ENCODE measurements around the gene DBH. TPM values are rescaled to one million over a fixed set of nuclear protein-coding genes. Genes with fewer than 3 reads are reported as not detected.

Gene DBH
- polyA plus RNA-seq, 12 donors, result 0.39 to 1.0 (median 0.59) TPM; not detected in 2

DNA sequence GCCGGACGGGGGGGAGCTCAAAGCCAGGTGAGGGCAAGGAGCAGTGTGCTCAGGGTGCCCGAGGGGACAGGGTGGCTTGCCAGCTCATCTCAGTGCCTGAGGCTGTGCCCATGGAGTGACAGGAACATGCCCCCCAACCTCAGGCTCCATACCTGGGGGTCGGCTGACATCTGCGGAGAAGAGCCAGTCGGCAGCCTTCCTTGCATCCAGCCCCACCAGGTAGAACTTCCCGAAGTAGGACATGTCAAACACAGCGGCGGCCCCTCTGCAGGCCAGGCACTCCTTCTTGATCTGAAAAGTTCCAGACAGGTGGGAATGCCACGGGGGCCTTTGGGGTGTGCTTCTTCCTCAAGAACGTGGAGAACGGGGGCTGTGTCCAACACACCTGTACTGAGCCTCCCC lies 59.9 kb downstream of the DBH start:
- DNase-seq, result no peak

DNA sequence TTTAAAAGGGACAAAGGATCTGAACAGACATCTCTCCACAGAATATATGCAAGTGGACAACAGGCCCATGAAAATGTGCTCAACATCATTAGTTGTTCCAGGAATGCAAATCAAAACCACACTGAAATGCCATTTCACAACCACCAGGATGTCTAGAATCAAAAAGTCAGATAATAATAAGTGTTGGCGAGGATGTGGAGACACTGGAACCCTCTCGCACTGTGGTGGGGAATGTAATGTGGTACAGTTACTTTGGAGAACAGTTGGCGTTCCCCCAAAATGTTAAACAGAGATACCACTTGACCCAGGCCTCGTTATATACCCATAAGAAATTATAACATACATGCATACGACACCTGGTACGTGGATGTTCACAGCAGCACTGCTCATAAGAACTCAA lies 63.4 kb downstream of the DBH start:
- no peak for DNase-seq

DNA sequence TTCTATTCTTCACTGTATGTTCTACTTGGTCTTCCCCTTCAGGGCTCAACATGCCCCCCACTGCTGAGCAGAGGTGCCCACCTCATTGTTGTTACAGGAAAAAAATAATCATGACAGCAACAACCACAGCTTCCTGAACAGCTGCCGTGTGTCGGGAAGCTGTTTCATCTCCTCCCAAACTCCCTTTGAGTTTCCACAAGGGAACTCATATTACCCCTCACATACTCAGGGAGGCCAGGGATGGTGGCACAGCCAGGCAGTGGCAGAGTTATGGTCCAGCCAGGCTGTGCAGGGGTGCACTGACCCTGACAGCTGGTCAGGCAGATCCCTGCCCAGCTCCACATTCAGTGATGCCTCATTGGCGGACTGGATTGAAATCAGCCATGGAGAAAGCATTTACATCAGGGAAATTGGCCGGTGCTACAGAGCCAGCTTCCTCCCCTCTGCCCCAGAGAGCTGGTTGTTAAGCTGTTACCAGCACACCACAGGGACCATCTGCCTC lies 64.7 kb downstream of the DBH start:
- no peak for DNase-seq

DNA sequence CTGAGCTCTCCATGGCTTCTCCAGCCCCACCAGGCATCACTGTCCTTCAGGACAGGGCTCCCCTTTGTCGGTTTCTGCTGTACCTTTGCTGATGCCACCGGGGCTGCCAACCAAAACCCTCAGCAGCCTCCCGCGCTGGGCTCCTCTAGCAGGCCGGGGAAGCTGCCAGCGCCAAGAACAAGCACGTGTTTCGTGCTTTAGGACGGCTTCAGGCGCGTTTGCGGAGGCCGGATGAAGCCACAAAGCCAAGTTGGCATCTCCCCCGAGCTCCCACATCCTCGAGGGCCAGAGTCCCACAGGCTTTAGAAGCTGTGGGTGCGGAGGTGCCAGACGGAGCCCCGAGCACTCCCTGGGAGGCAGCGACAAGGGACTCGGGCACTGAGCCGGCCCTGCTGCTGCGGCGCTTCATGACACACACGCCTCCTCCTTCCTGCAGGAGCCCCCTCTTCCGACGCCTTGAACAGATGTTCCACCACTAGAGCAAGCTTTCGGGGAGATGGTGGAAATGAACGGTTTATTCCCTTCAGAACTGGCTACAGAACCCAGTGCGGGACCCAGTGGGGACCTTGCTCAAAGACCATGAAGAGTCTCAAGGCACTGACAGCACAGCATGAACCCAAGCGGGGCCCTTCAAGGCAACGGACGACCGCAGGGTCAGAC lies 65.3 kb downstream of the DBH start:
- no peak for DNase-seq

DNA sequence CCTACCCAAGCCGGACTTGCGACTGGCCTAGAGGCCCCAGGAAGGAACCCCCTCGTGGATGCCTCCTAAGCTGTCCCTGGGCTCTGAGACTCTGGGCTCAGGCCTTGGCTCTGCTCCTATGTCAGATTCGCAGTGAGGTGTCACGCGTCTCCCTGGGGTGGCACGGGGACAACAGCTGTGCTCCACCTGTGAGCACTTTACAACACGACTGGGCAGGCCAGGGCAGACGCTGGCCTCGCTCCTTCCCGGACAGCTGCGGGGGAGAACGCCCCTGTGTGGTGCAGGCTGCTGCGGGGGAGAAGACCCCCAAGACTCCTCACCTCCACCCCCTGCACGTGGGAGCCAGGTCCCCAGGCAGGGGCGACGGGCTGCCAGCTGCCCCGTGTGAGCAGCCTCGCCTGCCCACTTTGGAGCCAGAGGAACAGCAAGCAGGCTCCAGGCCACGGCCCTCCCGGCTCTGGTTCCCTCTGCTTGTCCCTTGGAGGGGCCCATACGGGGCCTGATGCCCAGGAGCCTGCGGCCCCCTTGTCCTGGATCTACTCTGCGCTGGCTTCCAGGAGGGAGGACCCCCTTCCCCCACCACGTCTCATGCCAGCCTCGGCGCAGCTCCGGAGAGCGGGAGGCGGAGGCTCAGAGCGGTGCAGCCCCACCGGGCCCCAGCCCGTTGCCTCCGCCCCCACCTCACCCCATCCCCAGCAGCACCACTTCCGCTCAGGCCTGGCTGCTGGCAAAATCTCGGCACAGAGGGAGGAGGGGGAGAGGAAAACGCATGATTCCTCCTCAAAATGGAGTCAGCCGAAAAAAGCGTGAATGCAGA lies 66.0 kb downstream of the DBH start:
- DNase-seq, result no peak

DNA sequence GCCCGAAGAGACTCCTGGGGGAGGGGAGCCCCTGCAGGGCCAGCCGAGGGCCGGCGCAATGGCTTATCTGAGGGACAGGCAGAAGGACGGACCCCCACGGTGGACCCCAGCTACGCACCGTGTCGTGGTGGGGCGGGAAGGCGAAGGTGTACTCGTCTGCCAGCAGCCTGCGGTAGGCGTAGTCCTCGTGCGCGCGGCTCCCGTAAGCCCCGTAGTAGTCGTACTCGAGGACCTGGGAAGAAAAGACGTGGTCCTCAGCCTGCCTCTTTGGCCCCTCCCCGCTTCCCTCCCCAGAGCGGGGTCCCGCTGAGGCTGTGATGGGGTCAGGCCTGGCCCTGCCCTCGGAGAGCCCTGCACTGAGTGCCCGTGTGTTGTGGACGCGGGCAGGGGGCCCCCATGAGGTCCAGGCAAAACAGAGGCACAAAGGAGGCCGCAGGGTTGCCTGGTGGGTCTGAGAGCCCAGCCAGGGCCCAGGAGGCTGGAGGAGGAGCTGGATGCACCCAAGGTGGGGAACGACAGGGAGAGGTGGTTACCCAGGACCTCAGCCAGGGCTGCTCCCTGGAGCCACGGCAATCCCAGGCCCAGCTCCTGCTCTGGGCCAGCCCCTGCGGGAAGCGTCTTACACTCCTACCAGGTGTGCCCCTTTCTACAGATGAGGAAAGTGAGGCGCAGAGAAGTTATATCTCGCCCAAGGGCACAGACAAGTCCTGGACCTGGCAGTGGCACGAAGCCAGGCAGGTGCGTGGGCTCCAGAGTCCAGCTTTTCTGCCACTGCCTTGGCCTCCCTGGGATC lies 66.8 kb downstream of the DBH start:
- DNase-seq, result no peak

DNA sequence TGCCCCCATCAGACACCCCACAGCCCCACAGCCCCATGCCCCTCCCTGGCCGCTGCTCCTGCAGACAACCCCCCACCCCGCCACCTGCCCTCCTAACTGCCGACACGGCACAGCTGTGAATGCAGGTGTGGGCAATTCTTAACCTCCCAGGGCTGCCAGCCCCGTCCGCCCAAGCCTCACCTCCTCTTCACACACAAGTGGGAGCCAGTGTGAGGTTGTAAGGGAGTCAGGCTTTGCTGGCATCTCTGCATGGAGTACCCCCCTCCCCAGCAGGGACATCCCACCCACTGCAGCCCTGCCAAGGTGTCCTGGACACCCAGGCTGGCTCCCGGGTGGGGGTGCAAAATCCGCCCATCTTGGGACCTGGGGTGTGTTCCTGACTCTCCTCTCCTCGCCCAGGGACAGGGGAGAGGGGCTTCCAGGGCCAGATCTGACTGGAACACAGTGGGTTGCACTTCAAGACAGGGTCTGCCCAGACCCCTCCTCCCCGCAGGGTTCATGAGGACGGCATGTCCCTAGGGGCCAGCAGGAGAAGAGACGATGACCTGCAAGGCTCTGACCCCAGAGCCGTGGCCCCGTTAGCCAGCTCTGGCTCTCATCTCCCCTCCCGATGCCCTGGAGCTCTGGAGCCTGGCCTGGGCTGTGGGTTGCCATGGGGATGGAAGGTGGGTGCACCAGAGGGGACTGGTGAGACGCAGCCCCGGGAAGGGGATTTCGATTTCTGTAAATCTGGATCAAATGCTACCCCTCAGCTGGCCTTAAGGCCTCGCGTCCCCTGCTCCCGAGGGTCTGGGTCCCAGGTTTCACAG lies 67.6 kb downstream of the DBH start:
- DNase-seq, result no peak

DNA sequence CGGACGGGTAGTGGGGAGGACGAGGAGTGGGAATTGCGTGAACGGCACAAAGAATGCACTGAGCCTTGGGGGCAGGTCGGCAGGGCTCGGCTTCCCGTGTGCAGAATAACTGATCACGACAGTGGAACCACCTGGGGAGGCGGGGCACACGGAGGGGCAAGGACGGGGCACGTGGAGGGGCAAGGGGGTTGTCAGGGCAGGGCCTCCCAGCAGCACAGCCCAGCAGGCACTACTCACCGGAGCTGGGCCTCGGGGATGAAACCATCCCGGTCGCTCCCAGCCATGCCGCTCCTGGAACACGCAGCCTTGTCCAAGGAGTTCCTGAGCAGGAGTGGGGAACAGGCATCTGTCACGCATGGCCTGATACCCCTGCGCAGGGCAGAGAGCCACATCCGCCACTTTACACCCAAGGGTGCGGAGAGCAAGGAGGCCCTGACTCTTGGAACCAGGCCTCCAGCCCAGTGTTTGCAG lies 68.6 kb downstream of the DBH start:
- no peak for DNase-seq

DNA sequence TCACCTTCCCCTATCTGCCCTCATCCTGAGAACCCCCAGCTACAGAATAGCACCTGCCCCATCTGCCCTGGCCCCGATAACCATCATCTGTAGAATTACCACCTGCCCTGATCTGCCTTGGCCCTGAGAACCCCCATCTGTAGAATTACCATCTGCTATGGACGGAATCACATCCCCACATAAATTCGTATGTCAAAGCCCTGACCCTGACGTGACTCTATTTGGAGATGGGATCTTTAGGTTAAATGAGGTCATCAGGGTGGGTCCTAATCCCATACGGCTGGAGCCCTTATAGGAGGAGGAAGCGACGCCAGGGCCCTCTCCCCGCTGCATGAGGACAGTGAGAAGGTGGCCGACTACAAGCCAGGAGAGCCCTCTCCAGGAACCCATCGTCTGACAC lies 69.4 kb downstream of the DBH start:
- no peak for DNase-seq

DNA sequence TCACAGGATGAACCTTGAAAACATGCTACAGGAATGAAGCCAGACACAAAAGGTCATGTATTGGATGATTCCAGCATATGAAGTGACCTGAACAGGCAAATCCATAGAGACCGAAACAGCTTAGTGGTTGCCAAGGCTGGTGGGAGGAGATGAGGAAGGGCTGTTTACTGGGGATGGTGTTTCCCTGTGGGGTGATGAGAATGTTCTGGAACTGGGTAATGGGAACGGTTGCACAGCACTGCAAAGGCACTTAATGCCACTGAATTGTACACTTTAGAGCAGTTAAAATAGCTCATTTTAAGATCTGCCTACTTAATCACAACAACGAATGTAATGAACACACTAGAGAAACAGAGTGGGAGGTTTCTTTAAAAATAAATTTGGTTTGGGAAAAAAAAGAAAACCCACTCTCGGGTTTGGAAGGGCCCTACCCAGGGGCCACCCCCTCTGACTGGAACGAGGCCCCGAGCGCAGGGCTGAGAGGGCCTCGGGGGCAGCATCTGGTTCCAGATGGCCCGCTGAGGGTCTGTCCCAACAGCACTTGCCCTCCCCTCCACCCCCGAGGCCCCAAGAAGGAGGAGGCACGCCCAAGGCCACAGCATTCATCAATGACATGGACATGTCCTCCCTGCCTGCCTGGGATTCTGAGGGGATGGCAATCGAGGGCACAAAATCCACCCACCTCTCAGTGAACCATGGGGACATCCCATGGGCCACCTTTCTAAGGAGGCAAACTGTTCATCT lies 70.3 kb downstream of the DBH start:
- no peak for DNase-seq

DNA sequence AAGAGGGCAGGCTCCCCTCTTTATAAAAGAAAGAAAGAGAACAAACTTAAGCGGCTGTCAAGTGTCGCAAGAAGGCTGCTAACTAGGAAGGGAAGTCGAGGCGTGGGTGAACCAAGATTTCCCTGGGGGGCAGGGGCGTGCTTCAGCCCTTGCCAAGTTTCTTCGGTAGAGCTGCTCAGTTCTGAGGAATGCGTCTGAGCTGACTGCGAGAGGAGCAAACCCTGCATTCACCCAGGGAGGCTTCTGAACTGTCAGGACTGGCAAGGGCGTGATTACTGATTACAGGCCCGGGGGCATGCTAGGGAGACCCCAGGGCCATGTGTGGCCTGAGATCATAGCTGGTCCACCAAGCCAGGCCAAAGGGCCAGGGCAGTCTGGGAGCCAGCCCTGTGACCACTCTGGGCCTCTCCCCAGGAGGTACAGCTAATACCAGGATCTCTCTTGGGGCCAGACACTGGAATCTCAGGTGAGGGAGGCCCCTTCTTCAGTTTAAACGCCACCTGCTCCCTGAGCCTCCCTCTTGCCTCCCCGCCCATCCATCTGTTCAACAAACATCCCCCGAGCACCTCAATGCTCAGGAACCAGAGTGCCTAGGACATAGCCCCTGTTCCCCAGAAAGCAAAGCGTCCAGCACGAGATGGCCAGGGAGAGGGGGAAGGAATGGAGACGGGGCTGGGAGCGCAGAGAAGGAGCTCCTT lies 71.1 kb downstream of the DBH start:
- DNase-seq, result no peak

DNA sequence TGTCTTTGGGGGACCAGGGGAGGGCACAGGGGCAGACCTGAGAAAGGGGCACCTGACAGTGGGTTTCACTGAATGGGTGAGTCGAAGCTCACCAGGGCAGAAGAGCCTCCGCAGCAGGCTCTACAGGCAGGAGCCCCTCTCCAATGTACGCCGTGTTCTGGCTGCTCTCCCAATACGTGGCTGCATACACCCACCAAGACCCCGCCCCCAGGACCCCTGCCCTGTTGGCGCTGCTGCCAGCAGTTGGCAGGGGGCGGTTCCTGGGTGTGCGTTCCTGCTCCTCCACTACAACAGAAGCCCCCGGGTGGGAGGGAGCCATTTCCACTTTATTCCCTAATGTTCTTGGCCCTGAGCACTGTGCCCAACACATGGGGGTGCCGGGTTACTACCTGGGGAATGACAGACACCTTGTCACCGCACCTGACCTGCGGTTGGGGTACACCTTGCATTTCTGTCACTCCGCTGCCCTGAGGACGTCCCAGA lies 71.6 kb downstream of the DBH start:
- no peak for DNase-seq

DNA sequence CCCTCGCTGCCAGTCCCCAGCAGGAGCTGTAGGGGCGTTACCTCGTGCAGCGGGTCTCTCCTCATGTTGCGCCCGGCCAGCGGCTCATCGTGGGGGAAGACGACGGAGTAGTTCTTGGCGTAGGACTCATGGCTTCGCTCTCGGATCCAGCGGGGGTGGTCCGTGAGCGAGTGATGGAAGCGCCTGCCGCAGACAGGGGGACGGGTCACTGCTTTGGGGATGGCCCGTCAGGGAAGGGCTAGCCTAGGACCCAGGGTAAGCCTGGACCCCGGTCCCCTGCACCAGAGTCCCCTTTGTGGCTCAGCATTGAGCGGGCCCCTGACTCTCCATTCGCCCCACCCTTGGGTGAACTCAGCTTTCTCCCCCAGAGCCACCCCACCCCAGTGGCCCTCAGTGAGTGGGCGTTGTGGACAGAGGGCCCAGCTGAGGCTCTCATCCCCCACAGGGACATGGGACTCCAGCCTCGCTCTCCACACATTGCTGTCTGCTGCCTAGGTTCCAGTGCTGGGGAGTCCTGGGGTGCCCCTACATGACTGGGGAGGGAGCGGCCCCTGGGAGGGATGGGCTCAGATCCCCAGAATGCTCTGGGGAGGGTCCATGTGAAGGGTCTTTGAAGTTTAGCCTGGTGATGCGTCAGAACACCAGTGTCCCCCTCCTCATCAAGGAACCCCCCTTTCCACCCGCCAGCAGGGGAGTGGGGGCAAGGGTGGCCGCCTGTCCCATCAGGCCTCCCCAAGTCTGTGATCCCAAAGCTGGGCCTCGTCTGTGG lies 72.3 kb downstream of the DBH start:
- DNase-seq, result no peak

Other genes with a start within 250 kb of the DBH start
- 10 to 100 TPM in 11 of 12 donors, not detected in 1; 26.6 to 54.5 (median 30.4) TPM for gene REXO4, start 218.4 kb upstream of the DBH start, polyA plus RNA-seq (ENCODE audit: insufficient read length in 12 of 12)
- 1 to 10 TPM in 11 of 12 donors, not detected in 1; 4.2 to 8.4 (median 5.5) TPM for gene ADAMTS13, start 214.0 kb upstream of the DBH start, polyA plus RNA-seq (ENCODE audit: insufficient read length in 12 of 12)
- 10 to 100 TPM in 11 of 12 donors, not detected in 1; 10.4 to 22.4 (median 13.1) TPM for gene CACFD1, start 176.4 kb upstream of the DBH start, polyA plus RNA-seq (ENCODE audit: insufficient read length in 12 of 12)
- 1 to 10 TPM in 7 of 12 donors, under 1 TPM in 3, not detected in 2; 0.87 to 1.6 (median 1.1) TPM for gene SLC2A6, start 157.3 kb upstream of the DBH start, polyA plus RNA-seq (ENCODE audit: insufficient read length in 12 of 12)
- gene MYMK, start 111.4 kb upstream of the DBH start, polyA plus RNA-seq (ENCODE audit: insufficient read length in 12 of 12), result 10 to 100 TPM in 11 of 12 donors, not detected in 1; 18.1 to 68.0 (median 49.3) TPM
- gene ADAMTSL2, start 101.7 kb upstream of the DBH start, polyA plus RNA-seq (ENCODE audit: insufficient read length in 12 of 12), result 1 to 10 TPM in 10 of 12 donors, not detected in 2; 2.3 to 4.6 (median 2.6) TPM
- under 1 TPM in 3 of 12 donors, not detected in 9; 0.15 to 0.24 (median 0.19) TPM for gene FAM163B, start 27.0 kb upstream of the DBH start, polyA plus RNA-seq (ENCODE audit: insufficient read length in 12 of 12)
- gene SARDH, start 102.0 kb downstream of the DBH start, polyA plus RNA-seq (ENCODE audit: insufficient read length in 12 of 12), result 1 to 10 TPM in 11 of 12 donors, not detected in 1; 3.6 to 7.4 (median 4.4) TPM